IPS-NIHi7 (cell line): Measurements from ENCODE around the gene P2RY12.

Source experiments
- DNase-seq: peaks from one replicate; pipeline ENCODE4 v3.0.0; 2012; ENCODE audit warnings: mixed read lengths; ENCODE audit errors: extremely low spot score

The P2RY12 gene

DNA sequence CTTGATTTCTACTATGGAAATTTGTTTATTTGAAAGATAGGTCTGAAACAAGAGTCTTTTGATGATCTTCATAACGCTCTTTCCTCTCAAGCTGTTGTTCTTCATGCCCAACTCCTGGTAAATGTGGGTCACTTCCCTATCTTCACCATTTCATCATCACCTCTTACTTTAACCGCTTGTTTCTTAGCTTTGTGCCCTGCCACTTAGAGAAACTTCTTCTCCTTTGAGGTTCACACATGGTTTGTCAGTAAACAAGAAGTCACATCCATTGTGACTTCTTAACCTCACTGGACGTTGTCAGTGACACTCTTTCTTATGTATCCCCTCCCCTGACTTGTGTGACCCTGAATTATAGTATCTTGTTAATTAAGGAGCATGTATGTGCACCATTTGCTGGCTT, 38.3 kb downstream of the P2RY12 start:
- DNase-seq = no peak

DNA sequence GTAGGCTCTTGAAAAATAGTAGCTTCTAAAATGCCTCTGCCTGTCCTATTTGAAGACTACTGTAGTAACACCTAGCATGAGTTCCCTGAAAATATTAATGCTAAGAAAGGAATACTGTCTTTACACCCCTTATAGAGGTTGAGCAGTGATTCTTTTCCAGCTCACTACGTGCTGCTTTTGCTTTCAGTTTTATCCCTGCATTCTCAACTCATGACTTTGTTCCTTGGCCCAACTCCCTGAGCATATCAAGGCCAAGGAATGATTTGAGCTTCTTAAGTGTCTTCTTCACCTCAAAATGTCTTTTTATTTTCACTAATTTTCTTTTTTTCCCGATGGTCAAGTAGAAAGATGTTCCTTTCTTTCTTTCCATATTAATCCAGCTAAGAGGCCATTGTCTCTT, 38.7 kb downstream of the P2RY12 start:
- no peak for DNase-seq

DNA sequence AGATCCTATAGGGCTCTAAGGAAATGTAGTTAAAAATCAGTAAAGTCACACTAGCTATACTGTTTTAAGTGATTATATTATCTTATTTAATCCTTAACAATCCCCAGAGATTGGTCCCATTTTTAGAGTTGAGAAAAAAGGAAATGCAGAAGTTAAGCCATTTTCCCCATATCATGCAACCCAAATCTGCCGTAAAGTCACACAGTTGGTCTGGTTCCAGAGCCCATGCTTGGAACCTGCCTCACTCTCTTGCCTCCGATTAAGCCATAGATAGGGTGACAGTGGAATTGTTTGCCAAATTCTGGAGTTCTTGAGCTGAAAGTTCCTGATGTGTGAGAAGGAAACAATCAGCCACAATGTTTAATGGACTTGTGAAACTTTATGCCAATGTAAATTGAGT, 52.9 kb downstream of the P2RY12 start:
- DNase-seq = no peak

DNA sequence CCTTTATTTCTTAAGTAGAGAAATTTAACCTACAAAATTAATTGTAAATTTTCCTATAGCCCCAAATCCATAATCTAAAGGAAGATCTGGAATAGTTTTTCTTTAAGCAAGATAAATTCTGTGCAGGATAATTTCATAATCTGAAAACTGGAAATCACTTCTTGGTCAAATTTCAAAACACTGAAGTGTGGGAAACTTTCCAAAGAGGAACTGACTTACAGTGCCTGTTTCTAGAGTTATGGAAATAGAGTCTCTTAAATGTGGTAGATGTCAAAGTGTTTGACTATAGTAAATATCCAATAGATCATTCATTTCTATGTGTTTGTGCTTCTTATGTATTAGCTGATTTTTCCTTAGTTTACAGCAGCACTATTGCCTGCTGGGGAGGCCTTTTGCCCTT, 53.7 kb downstream of the P2RY12 start:
- no peak for DNase-seq

DNA sequence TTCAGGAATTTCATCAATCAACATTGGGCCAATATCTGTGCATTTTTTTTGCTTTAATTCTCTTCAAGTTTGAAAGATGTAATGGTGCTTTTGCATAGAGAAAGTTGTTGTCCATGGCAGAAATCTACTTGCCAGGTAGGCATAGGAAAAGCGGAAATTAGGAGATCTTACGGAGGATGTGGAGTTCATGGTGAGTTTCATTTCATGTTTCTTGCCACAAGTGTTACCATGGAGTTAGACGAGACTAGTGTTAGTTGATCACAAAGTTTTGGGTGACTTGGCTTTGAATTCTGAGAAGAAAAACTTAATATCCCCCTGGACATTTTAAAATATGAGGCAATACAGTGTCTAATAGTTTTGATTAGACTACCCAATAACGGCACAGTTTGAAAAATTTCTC, 54.2 kb downstream of the P2RY12 start:
- no peak for DNase-seq

DNA sequence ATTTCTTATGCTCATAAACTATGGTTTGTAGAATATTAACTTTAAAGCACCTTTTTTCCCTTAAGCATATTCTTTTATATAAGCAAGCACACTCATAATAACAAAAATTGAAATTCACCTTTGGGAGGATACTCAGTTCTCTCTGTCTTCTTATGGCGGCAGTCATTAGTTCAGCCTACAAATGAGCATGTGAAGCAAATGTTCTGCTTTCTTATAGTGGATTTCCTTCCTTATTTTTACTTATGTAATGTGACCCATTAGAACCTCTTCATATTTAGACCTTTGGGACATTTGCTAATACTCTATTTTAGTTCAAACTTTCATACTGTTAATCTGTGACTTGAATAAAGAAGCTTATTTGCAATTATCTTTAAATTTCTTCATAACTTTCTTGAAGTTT, 55.2 kb downstream of the P2RY12 start, which contains the start of gene P2RY13:
TSS of gene P2RY13 (minus strand) at position 187 of the 400 bp plus-strand sequence. CDS start at position 166, 21 bp downstream.
- DNase-seq = no peak

DNA sequence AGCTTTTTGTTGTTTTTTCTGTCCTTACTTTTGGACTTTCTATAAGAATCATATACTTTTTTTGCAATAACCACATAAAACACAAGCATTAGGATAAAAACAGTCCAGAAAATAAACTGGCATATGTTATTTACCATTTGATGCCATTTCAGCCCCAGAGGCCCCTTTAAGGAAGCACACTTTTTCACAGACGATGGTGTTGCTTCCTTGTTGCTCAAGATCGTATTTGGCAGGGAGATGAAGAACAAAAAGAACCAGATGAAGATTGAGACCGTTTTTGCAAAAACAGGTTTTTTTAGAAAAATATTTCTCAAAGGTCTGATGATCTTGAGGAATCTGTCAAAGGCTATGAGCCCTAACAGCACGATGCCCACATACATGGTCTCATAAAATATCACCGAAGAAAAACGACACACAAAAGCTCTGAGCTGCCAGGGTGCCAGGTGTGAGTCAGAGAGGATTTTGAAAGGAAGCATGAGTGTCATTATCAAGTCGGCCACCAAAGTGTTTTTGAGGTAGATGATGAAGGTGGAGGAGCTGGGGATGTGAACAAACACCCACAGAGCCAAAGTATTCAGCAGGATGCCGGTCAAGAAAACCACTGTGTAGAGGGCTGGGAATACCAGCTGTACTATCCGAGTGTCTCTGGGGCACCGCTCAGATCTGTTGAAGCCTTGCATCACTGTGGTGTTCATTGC, 56.1 kb downstream of the P2RY12 start:
- DNase-seq = no peak

DNA sequence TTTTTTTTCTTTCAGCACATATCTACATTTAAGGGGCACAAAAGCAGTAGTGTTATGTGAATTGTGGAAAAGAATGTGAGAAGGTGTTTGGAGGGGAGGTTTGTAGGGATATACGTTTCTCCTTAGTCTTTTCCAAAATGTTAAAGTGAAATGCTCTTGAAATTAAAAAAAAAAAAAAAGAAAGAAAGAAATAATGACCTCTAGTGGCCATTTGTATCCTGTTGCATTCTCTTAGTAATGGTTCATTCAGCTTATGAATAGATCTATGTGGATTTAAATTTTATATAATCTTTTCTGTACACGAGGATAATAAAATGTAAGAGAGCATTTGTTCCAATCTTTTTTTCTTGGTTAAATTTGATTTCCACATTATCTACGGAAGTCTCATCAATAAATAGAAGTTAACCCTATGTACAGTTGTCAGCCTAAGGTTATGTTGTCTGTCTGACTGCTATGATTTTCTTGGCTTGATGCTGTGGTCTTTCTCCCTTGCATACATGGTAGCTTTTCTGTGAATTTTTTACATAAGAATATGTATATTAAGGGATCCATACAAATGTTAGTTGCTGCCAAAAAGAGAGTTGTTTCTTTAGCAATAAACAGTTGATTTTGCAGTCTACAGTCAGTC, 56.9 kb downstream of the P2RY12 start:
- DNase-seq = no peak

DNA sequence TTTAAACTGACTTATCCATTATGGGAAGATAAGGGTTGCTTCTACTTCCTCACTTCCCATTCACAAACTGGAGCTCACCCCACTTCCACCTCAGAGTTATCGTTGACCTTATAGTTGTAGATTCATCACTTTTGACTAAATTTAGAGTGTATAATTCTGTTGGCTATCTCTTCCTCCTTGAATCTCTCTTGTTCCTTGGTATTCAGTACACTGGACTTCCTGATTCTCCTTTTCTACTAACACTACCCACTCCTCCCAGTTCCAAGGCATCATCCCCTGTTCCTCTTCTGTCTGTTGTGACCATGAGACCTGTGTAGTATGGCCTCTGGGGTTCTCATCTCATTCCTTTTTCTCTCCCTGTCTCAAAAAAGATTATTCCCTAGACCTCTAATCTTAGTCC, 62.0 kb downstream of the P2RY12 start:
- DNase-seq = no peak

DNA sequence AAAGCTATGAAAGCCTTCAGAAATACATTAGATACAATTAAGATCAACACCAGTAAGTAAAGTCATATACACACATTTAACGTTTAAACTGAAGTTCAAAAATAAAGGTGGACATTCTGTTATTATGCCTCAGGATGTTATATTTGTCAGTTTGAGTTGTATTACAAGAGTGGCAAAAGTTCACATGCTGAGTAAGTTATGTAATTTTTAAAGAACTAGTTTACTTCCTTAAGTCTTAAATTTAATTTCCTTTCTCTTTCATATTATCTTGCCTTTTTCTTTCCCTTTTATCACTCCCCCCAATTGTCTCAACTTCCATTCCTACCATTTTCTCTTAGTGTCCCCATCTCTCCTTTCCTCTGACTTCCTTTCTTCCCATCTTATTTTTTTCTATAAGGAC, 63.0 kb downstream of the P2RY12 start:
- DNase-seq = no peak

DNA sequence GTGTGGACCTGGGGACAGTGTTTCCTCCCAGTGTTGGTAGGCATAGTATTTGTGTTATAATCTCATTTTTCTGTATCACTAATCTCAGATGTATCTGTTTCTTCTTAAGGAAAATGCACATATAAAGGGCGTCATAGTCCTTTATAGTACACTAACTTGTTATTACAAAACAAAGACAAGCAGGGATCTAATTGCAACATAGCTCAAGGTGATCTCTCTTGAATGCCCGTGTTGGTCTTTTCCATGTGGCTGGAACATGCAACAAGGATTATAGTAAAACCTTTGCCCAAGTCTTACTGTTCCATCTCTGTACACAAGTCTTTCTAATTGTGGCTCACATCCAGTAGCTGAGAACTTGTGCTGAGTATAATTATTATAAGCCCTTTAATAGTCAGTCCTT, 64.4 kb downstream of the P2RY12 start:
- DNase-seq = no peak

DNA sequence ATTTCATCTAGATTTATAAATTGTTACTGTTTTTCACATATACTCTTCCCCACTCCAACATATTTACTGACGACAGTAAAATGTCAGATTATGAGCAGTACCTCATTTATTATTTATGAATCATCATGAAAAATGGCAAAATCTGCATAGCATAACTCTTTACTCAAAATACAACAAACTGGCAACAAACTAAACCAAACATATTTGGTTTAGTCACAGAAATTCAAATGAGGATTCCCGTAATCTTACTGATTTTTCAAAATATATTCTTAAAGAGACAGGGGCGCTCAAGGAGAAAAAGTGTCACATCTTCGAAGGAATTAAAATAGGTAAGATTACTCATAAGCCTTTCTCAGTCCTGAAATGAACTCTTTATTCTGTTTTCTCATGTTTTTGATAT, 64.9 kb downstream of the P2RY12 start:
- no peak for DNase-seq

DNA sequence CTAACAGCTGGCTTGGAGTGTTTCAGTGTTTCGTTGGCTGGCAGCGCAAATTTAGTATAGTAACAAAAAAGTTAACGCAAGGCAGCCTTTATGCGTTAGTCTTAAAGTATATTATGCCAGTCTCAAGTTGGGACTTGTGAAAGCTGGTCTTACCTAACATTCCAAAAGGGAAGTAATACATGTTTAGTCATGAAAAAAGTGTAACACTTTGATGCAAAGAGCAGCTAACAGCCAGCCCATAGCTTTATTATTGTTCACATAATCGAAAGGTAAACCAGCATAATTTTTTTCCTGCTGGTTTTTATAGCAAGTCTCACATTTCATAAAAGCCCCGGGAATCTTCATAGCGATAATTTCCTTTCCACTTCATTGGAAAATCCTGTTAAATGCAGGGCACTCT, 65.6 kb downstream of the P2RY12 start:
- no peak for DNase-seq

DNA sequence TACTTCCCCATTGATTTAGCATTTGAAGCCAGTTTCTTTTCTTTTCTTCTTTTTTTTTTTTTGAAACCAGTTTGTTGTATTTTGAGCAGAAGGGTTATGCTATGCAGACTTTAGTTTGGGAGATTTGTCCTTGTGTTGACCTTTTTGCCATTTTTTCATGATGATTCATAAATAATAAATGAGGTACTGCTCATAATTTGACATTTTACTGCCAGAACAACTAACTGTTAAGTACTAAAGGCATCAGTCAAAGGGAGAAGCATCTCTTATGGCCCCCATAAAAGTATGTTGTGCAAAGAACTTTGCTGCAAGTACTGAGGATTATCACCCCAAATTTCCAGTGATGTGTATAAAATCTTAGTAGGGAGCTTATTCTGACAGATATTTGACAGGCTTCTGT, 66.2 kb downstream of the P2RY12 start:
- no peak for DNase-seq

DNA sequence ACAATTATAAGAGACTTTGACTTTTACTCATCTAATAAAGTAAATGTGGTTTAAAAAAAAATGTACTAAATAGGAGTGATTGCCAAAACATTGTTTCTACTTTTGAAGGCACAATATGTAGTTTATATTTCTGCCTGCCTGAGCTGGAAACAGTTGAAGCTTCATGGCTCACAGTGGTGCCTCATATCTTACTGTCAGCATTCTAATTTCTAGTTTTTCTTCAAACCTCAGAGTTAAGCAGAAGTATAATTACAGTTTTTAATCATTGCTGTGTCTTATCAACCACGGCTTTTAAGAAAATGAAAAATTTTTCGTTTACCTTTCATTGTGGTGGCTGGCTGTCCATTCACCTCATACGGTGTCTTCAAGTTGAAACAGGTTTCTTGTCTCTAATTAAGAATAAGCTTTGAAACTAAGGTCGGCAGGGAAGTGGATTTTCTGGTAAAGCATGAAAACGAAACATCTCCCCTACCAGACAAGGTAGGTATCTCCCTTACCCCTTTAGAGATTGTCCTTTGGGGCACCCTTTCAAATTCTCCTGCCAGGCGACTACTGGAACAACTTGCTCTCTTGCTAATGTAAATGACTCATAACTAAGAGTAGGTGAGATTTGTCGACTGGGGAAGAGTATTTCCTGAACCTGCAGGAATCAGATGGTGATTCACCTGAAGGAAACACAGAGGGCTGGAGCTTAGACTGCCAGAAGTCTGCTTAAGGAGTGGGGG, 68.1 kb downstream of the P2RY12 start, which contains the start of gene GPR87:
TSS of gene GPR87 (minus strand) at position 554 of the 725 bp plus-strand sequence. CDS start 16,720 bp downstream, outside the sequence.
- DNase-seq = peak; percentile 53

DNA sequence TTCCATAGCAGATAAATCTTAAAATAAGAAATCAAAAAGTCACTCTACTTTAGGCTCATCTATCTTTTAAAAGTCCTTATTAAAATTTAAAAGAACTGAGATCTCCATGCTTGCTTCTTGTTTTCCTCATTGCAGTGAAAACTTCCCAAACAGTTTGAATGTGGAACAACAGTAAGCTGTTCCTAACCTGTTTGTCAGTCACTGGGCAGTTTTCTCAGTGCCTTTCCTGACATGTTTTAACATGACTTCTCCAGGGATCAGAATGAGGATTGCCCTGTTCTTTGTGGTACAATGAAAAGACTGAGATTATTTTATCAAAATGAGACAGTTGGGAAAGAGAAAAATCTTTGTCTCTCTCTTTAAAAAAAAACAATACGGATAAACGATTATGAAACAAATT, 68.7 kb downstream of the P2RY12 start:
- no peak for DNase-seq

DNA sequence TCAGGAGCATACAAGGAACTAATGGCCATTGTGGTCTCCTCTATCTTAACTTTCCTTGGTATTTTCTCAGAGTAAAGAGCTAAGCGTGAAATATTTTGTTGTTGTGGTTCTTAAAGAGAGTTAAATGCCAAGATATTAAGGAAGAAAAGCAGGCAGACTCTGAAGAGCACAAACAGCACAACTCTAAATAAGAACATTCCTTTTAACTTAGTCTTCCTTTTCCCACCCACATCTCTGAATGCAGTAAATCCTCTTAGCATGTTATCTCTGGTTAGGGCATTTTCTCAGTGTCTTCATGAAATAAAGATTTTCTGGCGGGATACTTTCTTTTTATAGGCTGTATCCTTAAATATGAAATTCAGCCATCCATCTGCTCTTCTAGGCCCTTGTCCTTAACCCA, 69.4 kb downstream of the P2RY12 start:
- no peak for DNase-seq

DNA sequence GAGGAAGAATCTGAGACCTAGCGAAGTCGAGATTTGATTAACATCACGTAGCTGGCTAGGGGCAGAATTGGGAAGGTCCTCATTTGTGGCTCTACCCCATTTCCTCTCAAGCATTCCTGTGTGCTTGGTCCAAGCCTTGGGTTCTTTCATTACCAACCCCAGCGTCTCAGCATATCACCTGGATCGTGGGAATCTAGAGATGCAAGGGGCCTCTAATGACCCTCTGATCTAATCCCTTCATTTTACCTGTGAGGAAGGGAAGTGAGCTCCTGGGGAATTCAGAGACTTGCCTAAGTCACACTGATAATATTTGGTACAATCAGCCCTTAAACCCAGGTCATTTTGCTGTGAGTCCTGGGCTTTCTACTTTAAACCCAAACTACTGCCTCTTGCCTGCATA, 70.0 kb downstream of the P2RY12 start:
- no peak for DNase-seq

DNA sequence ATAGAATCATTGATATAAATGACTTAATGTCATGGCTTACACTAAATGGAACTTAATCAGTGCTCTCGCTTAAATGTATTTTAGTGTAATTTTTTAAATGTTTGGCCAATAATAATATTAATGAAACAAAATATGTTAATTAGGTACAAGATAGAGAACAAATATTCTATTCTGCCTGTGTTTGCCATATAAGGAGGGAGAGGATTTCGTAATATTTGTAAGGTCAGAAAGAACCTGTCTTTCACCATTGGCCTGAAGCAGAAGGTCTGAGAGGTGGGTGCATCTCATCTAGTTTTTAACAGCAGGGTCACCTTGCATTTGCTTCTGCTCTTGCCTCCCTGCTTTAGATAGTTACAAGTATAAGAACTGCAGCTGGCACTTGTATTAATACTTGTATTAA, 70.4 kb downstream of the P2RY12 start:
- no peak for DNase-seq

DNA sequence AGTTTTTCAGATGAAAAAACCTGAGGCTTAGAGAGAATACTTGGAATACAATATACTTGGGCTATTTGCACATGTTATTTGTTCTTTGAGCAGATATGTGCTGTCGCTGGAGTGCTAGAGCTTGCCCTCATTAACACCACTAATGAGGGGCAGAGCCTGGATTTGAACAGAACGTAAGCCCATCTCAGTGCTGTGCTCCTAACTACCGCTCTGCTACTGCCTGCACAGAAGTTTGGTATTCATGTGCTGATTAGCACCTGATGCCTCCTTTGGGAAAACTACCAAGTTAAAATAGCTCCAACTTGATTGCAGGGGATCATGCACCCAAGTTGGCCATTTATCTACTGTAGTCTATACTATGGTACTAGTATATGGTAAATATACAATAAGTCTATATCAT, 71.6 kb downstream of the P2RY12 start:
- no peak for DNase-seq

DNA sequence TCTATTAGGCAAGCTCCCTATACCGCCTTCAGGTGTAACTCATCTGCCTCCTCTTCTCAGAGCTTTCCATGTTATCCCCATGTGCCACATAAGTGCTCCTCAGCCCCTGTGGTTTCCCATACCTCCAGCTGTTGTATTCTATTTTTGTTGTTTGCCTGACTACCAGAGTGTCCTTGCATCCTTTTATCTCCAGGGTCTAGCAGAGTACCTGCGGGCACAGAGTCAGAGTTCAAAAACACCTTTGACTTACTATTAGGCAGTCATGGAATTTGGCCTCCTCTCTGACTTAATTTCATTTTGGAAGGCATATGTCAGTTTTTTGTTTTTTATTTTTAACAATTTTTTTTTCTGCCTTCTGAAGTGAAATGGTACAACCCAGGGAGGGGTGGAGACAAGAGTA, 75.0 kb downstream of the P2RY12 start:
- DNase-seq = no peak

DNA sequence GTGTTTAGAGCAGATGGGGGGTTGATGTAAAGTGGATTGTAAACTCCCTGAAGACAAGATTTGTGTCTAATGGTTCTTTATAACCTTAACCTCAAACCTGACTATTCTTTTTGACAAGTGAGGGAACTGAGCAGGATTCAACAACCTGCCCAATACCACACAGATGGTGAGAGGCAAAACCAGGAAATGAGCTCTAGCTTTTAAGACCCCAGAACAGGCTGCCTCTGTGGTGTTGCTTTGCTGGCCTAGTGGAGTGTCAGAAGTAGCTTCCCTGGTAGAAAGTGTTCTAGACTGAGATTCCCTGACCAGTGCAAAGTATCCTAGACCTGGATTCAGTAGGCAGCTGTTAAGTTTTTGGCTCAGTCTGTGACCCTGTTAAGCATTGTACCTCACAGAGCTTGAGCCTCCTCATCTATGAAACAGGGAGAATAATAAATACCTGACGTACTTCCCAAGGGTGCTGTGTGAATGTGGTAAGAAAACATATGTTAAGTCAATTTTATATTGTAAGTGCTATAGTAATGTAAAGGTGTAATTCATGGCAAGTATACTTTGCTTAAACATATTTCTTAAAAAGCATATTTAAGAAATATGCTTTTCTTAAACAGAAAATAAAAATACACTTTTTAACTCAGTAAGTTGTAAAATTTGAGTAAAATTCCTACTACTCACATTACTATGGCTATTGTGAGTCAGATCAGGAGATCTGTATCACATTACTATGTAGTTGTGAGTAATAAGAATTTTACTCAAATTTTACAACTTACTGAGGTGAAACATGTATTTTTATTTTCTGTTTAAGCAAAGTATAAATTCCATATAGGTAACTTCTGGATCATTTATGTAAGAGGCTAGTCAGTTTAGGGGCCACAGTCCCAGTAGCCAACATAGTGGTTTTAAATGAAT, 76.7 kb downstream of the P2RY12 start:
- no peak for DNase-seq
